Prostate gland (tissue), 2 donors: ENCODE measurements around the gene NEK7. TPM values are rescaled to one million over a fixed set of nuclear protein-coding genes. Genes with fewer than 3 reads are reported as not detected.

Experiments
- DNase-seq: peaks from one replicate; pipeline ENCODE4 v3.0.0-alpha.2; 2019; ENCODE audit warnings: low spot score
- H3K27ac ChIP-seq, 2 donors: fragments of 200-600 bp; sonication (generic); 2 replicates each; pipeline ENCODE4 v1.5.1; 2017 to 2019
- H3K27me3 ChIP-seq: fragments of 200-600 bp; sonication (generic); replicated peaks from 2 replicates; pipeline ENCODE4 v1.5.1; 2019; ENCODE audit not compliant: insufficient read depth
- H3K36me3 ChIP-seq, 2 donors: fragments of 200-600 bp; sonication (generic); 1 replicate in 1 of 2; 2 replicates in 1 of 2; pipeline versions ENCODE4 v1.5.1 to v1.8.1; 2017 to 2019
- H3K4me1 ChIP-seq: fragments of 200-600 bp; sonication (generic); replicated peaks from 2 replicates; pipeline ENCODE4 v1.5.1; 2019
- H3K4me3 ChIP-seq, 2 donors: fragments of 200-600 bp; sonication (generic); 2 replicates each; pipeline ENCODE4 v1.5.1; 2017 to 2019
- H3K9me3 ChIP-seq: fragments of 200-600 bp; sonication (generic); 2 replicates; pipeline ENCODE4 v1.5.1; 2017
- CTCF ChIP-seq, 4 experiments: fragments of 200-600 bp in 2 of 4; fragments of 450-650 bp in 2 of 4; sonication (generic) in 2 of 4; IDR thresholded peaks; 1 replicate in 3 of 4; 2 replicates in 1 of 4; pipeline ENCODE4 v1.5.1; 2016 to 2019; ENCODE audit warnings: antibody characterized with exemption in 4 of 4, mild to moderate bottlenecking in 2 of 4, moderate library complexity in 2 of 4
- POLR2A ChIP-seq: fragments of 450-650 bp; IDR thresholded peaks from one replicate; pipeline ENCODE4 v1.6.1; 2016; ENCODE audit warnings: antibody characterized with exemption, mild to moderate bottlenecking
- POLR2AphosphoS5 ChIP-seq: sonication (generic); formaldehyde crosslinking; IDR thresholded peaks from one replicate; pipeline ENCODE4 v1.6.1; 2017; ENCODE audit warnings: antibody characterized with exemption
- WGBS: methylation state at CpG from one replicate; pipeline ENCODE4 v1.1.5; 2018; 5-methylcytosine and 5-hydroxymethylcytosine counted together
- intact Hi-C: fragments of 100-400 bp; cut with DNase I; formaldehyde crosslinking; loops from one replicate; pipeline ENCODE4 v1.14.2; 2022
- total RNA-seq, 2 donors: library from RNA; depleted of rRNA; stranded (reverse); fragments of >200 nt; gene quantifications; one replicate each; pipeline ENCODE4 v1.1.0, GENCODE V29; 2016

Gene NEK7
- total RNA-seq, 2 donors from 2014 or later = 53.3 to 70.9 TPM

- no peak for TF ChIP-seq POLR2A
- TF ChIP-seq CTCF (IDR thresholded peaks at IDR 0.05) = no peak
- TF ChIP-seq POLR2AphosphoS5 = no peak
- intact Hi-C loops = no loop called here
- no peaks in the 10 kb centered on the region for H3K27me3 ChIP-seq
- H3K4me1 ChIP-seq = no peaks in the 10 kb centered on the region
- H3K36me3 ChIP-seq = no peaks in the 10 kb centered on the region
- H3K9me3 ChIP-seq = no peaks in the 10 kb centered on the region
- WGBS = 79% methylated on average over 1 of the region's 1 CpG
- no peak for DNase-seq
- H3K27ac ChIP-seq = no peak overlapping the region
- H3K4me3 ChIP-seq = no peak overlapping the region
These were observed 113.6 kb downstream of the NEK7 start for GRCh38 chr1:198270273-198270828.

- TF ChIP-seq POLR2AphosphoS5 (no peak), CTCF (IDR thresholded peaks at IDR 0.05) (no peak), POLR2A (no peak)
- Histone ChIP-seq H3K9me3 (no peaks in the 10 kb centered on the region), H3K27me3 (no peaks in the 10 kb centered on the region), H3K36me3 (no peaks in the 10 kb centered on the region), H3K4me3 (no peak overlapping the region), H3K4me1 (no peaks in the 10 kb centered on the region), H3K27ac (no peak overlapping the region)
- DNase-seq = no peak
- intact Hi-C loops = no loop called here
These were observed 114.7 kb downstream of the NEK7 start for GRCh38 chr1:198271467-198271866.

GRCh38 chr1:198272492-198272891, 115.7 kb downstream of the NEK7 start:
- no peaks in the 10 kb centered on the region for H3K36me3 ChIP-seq
- H3K4me3 ChIP-seq = no peak overlapping the region
- no peak for TF ChIP-seq POLR2A
- TF ChIP-seq CTCF (IDR thresholded peaks at IDR 0.05) = no peak
- TF ChIP-seq POLR2AphosphoS5 = no peak
- 38% methylated on average over 1 of the region's 1 CpG for WGBS
- no peaks in the 10 kb centered on the region for H3K4me1 ChIP-seq
- intact Hi-C loops = no loop called here
- H3K27ac ChIP-seq = no peak overlapping the region
- DNase-seq = no peak
- H3K9me3 ChIP-seq = no peaks in the 10 kb centered on the region
- no peaks in the 10 kb centered on the region for H3K27me3 ChIP-seq

- Histone ChIP-seq H3K4me3 (no peak overlapping the region), H3K27me3 (no peaks in the 10 kb centered on the region), H3K36me3 (no peaks in the 10 kb centered on the region), H3K4me1 (no peaks in the 10 kb centered on the region), H3K9me3 (no peaks in the 10 kb centered on the region), H3K27ac (no peak overlapping the region)
- intact Hi-C loops = no loop called here
- DNase-seq = no peak
- 91% methylated on average over 1 of the region's 1 CpG for WGBS
- TF ChIP-seq CTCF (IDR thresholded peaks at IDR 0.05) = no peak
- no peak for TF ChIP-seq POLR2AphosphoS5
- TF ChIP-seq POLR2A = no peak
These were observed 117.0 kb downstream of the NEK7 start for GRCh38 chr1:198273748-198274295.

GRCh38 chr1:198275597-198275996, 118.8 kb downstream of the NEK7 start:
- 62% methylated on average over 1 of the region's 1 CpG for WGBS
- TF ChIP-seq POLR2AphosphoS5 (no peak), POLR2A (no peak), CTCF (IDR thresholded peaks at IDR 0.05) (no peak)
- Histone ChIP-seq H3K36me3 (no peaks in the 10 kb centered on the region), H3K4me3 (no peak overlapping the region), H3K27ac (no peak overlapping the region), H3K9me3 (no peaks in the 10 kb centered on the region), H3K27me3 (no peaks in the 10 kb centered on the region), H3K4me1 (no peaks in the 10 kb centered on the region)
- DNase-seq = no peak
- intact Hi-C loops = no loop called here
